Activated B cell treated with CpG ODN at 0.5 μM for 24 hours (primary cell): ENCODE measurements around the gene MAP2K7. TPM values are rescaled to one million over a fixed set of nuclear protein-coding genes. Genes with fewer than 3 reads are reported as not detected.

Source experiments
- ATAC-seq: fragments of 200-7000 bp; cut with Tn5 transposase; one replicate; pipeline ENCODE4 v1.10.0; 2021; ENCODE audit warnings: low read depth, mild to moderate bottlenecking, moderate library complexity
- CTCF ChIA-PET: fragments of 350-600 bp; sonication (Branson Sonifier 250); formaldehyde crosslinking; loops from one replicate; lab custom pipeline; 2021; ENCODE audit warnings: antibody characterized with exemption; lab: Charles Lee
- POLR2A ChIA-PET: fragments of 350-600 bp; sonication (Branson Sonifier 250); formaldehyde crosslinking; loops from one replicate; lab custom pipeline; 2021; ENCODE audit warnings: antibody characterized with exemption; lab: Charles Lee
- DNase-seq: peaks from one replicate; pipeline ENCODE4 v3.0.0; 2022
- H3K27ac Mint-ChIP-seq: one replicate; pipeline ENCODE4 v1.8.0; 2020; ENCODE audit warnings: mixed read lengths
- H3K27me3 Mint-ChIP-seq: one replicate; pipeline ENCODE4 v1.8.0; 2021; ENCODE audit warnings: mixed read lengths
- H3K36me3 Mint-ChIP-seq: one replicate; pipeline ENCODE4 v1.8.0; 2021; ENCODE audit warnings: low read depth, mixed read lengths
- H3K4me1 Mint-ChIP-seq: one replicate; pipeline ENCODE4 v1.8.0; 2021; ENCODE audit warnings: mixed read lengths
- H3K4me3 Mint-ChIP-seq: one replicate; pipeline ENCODE4 v1.8.0; 2020; ENCODE audit warnings: mild to moderate bottlenecking, mixed read lengths
- H3K9me3 Mint-ChIP-seq: one replicate; pipeline ENCODE4 v1.8.0; 2020; ENCODE audit warnings: mixed read lengths
- intact Hi-C: fragments of 100-400 bp; cut with micrococcal nuclease; formaldehyde crosslinking; loops from one replicate; pipeline ENCODE4 v1.15.1; 2024
- total RNA-seq: library from RNA; stranded (reverse); gene quantifications from 2 replicates; pipeline ENCODE4 v1.2.3, GENCODE V29; 2022
- TF ChIP-seq, protein P1 (sequence below): fragments of 200-600 bp; IDR thresholded peaks from one replicate; pipeline ENCODE4 v1.8.0; 2022; ENCODE audit warnings: antibody characterized with exemption, mild to moderate bottlenecking

The MAP2K7 gene
- total RNA-seq, 1 donor from 2014 or later = 52.8 TPM

DNA sequence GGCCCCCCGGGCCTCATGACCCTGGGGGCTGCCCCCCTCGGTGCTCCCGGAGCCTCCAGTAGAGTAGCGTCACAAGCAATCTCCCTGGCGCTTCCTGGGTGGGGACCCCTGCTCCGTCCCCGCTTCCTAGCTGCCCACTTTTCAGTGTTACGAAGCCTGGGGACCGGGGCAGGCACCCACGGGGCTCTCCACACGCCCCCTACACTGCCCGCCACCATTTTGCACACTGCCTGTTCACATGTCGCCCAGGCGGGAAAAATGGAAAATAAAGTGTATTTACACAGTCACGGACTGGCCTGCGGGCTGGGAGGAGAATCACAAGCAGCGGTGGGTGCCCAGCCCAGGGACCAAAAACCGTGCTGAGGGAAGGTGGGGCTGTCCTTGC is 39.0 kb upstream of the MAP2K7 start:
- DNase-seq = no peak
- Mint-ChIP-seq H3K4me3 (no peak overlapping the region), H3K9me3 (no peaks in the 10 kb centered on the region), H3K27ac (no peak overlapping the region), H3K4me1 (peaks cover 29% of the 10 kb centered on the region), H3K36me3 (no peaks in the 10 kb centered on the region), H3K27me3 (peaks cover 21% of the 10 kb centered on the region)
- ChIA-PET POLR2A (interaction anchor here (0.6 kb wide), 1 partner anchor 57 kb away, joined by 6 read pairs; no protein-coding TSS in a partner anchor), CTCF (no interaction called here)
- no peak for ATAC-seq
- TF ChIP-seq, protein P1, sequence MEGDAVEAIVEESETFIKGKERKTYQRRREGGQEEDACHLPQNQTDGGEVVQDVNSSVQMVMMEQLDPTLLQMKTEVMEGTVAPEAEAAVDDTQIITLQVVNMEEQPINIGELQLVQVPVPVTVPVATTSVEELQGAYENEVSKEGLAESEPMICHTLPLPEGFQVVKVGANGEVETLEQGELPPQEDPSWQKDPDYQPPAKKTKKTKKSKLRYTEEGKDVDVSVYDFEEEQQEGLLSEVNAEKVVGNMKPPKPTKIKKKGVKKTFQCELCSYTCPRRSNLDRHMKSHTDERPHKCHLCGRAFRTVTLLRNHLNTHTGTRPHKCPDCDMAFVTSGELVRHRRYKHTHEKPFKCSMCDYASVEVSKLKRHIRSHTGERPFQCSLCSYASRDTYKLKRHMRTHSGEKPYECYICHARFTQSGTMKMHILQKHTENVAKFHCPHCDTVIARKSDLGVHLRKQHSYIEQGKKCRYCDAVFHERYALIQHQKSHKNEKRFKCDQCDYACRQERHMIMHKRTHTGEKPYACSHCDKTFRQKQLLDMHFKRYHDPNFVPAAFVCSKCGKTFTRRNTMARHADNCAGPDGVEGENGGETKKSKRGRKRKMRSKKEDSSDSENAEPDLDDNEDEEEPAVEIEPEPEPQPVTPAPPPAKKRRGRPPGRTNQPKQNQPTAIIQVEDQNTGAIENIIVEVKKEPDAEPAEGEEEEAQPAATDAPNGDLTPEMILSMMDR = no peak
- intact Hi-C loops = no loop called here

DNA sequence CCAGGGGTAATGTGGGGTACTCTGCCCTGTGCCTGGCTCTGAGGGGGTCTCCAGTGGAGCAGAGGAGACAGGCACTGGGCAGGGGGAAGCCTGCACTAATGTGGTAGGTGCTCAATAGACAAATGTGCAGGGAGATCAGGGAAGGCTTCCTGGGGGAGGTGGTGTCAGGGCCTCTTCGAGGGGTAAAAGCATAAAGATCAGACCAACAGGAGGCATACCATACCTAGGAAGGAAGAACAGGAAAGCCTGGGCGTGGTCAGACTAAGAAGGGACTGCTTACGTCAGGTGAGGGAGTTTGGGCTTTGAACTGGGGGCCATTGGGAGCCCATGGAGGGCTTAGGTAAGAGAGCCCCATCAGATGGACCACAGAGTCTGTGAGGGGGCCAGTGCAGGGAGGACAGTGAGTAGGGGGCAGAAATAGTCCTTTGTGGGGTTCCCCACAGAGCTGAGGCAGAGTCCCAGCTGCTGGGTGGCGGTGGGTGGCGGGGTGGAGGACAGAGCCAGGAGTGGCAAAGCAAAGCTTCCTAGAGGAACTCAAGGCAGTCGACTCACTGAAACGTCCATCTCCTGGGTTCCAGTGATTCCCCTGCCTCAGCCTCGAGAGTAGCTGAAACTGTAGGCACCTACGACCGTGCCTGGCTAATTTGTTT is 38.3 kb upstream of the MAP2K7 start:
- intact Hi-C loops = no loop called here
- Mint-ChIP-seq H3K27ac (no peak overlapping the region), H3K36me3 (no peaks in the 10 kb centered on the region), H3K9me3 (no peaks in the 10 kb centered on the region), H3K4me1 (peaks cover 32% of the 10 kb centered on the region), H3K27me3 (peaks cover 21% of the 10 kb centered on the region), H3K4me3 (no peak overlapping the region)
- TF ChIP-seq, protein P1 = no peak
- POLR2A ChIA-PET = no interaction called here
- CTCF ChIA-PET = no interaction called here
- ATAC-seq (no peak), DNase-seq (no peak)

DNA sequence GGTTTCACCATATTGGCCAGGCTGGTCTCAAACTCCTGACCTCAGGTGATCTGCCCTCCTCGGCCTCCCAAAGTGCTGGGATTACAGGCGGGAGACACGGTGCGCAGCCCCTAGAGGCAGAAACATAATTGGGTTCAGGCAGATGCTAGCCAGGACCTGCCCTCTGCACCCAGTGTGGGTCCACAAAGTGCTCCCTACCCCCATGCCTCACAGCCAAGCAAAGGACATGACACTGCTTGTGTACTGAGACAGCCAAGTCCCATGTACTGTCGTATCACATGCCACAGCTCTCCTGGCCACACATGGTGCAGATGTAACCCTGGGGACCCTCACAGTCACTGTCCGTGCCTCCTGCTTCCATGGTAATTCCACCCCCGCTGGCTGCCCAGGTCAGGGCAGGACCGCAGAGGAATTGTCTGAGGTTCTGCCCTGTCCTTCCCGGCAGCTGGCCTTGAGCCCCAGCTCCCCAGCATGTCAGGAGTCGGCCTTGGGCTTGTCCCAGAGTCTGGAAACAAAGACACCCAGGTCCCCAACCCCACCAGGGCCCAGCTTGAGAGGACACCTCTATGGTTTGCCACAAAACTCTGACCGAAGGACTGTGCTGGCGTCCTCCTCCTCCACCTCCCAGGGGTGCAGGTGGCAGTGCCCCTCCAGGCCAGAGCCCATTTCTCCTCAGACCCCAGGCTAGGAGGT is 37.1 kb upstream of the MAP2K7 start:
- ChIA-PET POLR2A (interaction anchor here (0.5 to 0.8 kb wide), 3 partner anchors 51 to 129 kb away, joined by 3 to 4 read pairs (median 4); no protein-coding TSS in a partner anchor), CTCF (no interaction called here)
- Mint-ChIP-seq H3K4me1 (peaks cover 32% of the 10 kb centered on the region), H3K9me3 (peaks cover 3% of the 10 kb centered on the region), H3K27ac (no peak overlapping the region), H3K36me3 (no peaks in the 10 kb centered on the region), H3K4me3 (no peak overlapping the region), H3K27me3 (peaks cover 16% of the 10 kb centered on the region)
- intact Hi-C loops = no loop called here
- DNase-seq (no peak), ATAC-seq (no peak)
- TF ChIP-seq, protein P1 = no peak

DNA sequence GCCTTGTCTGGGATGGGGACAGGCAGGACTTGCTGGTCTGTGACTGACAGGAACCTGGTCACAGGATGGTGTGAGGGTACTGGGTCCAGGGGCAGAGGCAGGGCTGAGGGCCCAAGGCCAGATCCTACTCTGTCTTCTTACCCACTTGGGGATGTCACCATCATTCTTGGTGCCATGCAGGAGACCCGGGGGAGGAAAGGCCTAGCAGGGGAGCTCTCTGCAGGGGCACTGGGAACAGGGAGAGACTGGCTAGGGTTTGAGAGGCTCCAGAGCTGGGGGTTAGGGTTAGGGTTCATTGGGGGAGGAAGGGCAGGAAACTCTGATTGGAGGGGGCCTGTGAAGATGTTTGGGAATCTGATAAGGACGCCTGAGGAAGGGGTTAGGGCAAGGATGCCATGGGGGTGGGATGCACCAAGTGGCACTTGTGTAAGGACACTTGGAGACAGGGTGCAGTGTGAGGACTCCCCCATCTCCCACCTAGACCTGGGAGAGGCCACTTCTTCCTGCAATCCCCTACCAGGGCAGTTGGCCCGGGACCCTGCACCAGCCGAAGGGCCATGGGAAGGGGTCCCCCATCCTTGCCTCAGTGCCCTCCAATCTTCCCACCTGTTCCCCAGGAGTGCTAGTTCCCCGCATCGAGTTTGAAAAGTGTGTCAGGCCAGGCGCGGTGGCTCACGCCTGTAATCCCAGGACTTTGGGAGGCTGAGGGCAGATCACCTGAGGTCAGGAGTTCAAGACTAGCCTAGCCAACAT is 36.4 kb upstream of the MAP2K7 start:
- ATAC-seq = no peak
- no peak overlapping the region for H3K4me3 Mint-ChIP-seq
- no peaks in the 10 kb centered on the region for H3K36me3 Mint-ChIP-seq
- H3K9me3 Mint-ChIP-seq = peaks cover 3% of the 10 kb centered on the region
- H3K4me1 Mint-ChIP-seq = peaks cover 33% of the 10 kb centered on the region
- DNase-seq = no peak
- H3K27me3 Mint-ChIP-seq = peaks cover 23% of the 10 kb centered on the region
- intact Hi-C loops = no loop called here
- H3K27ac Mint-ChIP-seq = no peak overlapping the region
- CTCF ChIA-PET = no interaction called here
- TF ChIP-seq, protein P1 = no peak
- POLR2A ChIA-PET = interaction anchor here (0.6 to 0.8 kb wide), 2 partner anchors 50 to 130 kb away, joined by 4 read pairs; no protein-coding TSS in a partner anchor
